Lower lobe of right lung (tissue), 2 donors: Measurements from ENCODE around the gene CAPS. TPM values are rescaled to one million over a fixed set of nuclear protein-coding genes. Genes with fewer than 3 reads are reported as not detected.

Experiments used
- ATAC-seq, 2 donors: fragments of 200-7000 bp; cut with Tn5 transposase; one replicate each; pipeline ENCODE4 v1.9.1; 2020 to 2022; ENCODE audit warnings: mild to moderate bottlenecking in 2 of 2, moderate library complexity in 2 of 2
- DNase-seq: peaks from one replicate; pipeline ENCODE4 v3.0.0-alpha.2; 2020
- H3K27ac ChIP-seq: fragments of 200-600 bp; one replicate; pipeline ENCODE4 v1.8.0; 2022
- H3K27me3 ChIP-seq: fragments of 200-600 bp; one replicate; pipeline ENCODE4 v1.8.0; 2022; ENCODE audit warnings: low read depth
- H3K36me3 ChIP-seq: fragments of 200-600 bp; one replicate; pipeline ENCODE4 v1.8.0; 2022; ENCODE audit warnings: mild to moderate bottlenecking
- H3K4me1 ChIP-seq: fragments of 200-600 bp; one replicate; pipeline ENCODE4 v1.8.0; 2022
- H3K4me3 ChIP-seq: fragments of 200-600 bp; one replicate; pipeline ENCODE4 v1.8.0; 2022; ENCODE audit warnings: mild to moderate bottlenecking
- H3K9me3 ChIP-seq: fragments of 200-600 bp; one replicate; pipeline ENCODE4 v1.8.0; 2022
- intact Hi-C: fragments of 100-400 bp; cut with DNase I; formaldehyde crosslinking; loops from one replicate; pipeline ENCODE4 v1.11.0; 2022
- total RNA-seq: library from RNA; stranded (reverse); fragmentation: NEBNext Ultra II Directional; extraction: Animal tissue kit (Norgen Biotek cat#: 25700); gene quantifications from one replicate; pipeline ENCODE4 v1.2.1, GENCODE V29; 2021
- TF ChIP-seq, protein P1 (sequence below): fragments of 200-600 bp; IDR thresholded peaks from one replicate; pipeline ENCODE4 v1.8.0; 2022; ENCODE audit warnings: antibody characterized with exemption, mild to moderate bottlenecking
- donor health status: DM: no; HTN: yes; CAD: no; lungs with severe emphysema.

Gene CAPS
- total RNA-seq, 1 donor from 2014 or later = 76.7 TPM

DNA sequence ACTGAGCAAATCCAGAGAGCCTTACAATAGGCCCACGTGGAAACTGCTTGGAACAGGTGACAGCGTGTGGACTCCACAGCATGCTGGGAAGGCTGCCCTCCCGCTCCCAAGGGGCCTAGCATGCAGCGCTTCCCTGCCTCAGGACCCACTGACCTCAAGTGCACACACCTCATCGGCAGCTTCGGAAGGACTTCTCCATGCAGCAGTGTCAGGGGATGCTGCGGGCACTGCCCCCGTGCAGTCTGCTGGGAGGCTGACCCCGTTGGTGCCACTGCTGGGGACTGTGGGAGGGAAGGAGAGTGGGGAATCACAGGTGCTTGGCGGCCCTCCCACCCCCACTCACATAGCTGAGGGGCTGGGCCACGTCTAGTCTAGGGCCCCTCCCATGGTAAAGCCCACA, 17.2 kb downstream of the CAPS start:
- Histone ChIP-seq H3K36me3 (peaks cover 98% of the 10 kb centered on the region), H3K27me3 (no peaks in the 10 kb centered on the region), H3K27ac (no peak overlapping the region), H3K4me3 (no peak overlapping the region), H3K9me3 (no peaks in the 10 kb centered on the region), H3K4me1 (peaks cover 36% of the 10 kb centered on the region)
- intact Hi-C loops = no loop called here
- TF ChIP-seq, protein P1, sequence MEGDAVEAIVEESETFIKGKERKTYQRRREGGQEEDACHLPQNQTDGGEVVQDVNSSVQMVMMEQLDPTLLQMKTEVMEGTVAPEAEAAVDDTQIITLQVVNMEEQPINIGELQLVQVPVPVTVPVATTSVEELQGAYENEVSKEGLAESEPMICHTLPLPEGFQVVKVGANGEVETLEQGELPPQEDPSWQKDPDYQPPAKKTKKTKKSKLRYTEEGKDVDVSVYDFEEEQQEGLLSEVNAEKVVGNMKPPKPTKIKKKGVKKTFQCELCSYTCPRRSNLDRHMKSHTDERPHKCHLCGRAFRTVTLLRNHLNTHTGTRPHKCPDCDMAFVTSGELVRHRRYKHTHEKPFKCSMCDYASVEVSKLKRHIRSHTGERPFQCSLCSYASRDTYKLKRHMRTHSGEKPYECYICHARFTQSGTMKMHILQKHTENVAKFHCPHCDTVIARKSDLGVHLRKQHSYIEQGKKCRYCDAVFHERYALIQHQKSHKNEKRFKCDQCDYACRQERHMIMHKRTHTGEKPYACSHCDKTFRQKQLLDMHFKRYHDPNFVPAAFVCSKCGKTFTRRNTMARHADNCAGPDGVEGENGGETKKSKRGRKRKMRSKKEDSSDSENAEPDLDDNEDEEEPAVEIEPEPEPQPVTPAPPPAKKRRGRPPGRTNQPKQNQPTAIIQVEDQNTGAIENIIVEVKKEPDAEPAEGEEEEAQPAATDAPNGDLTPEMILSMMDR = no peak
- ATAC-seq (no peak), DNase-seq (no peak)

DNA sequence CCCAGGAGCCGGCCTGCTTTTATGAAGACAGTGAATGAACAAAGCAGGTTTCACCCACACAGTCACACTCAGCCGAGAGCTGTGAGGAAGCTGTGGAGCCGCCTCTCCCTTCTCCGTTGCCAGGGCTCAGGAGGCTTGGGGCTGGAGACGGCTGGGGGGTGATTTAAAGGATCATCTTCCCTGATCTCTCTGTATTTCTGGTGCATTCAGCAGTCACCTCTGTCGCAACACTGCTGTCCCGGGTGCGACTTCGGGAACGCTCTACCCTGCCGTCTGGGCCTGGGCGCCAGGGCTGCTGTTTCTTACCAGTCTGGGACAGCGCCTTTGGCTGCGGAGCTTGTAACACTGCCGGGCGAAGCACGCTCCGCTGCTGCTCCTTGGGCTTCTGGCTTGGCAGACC, 18.1 kb downstream of the CAPS start:
- no peaks in the 10 kb centered on the region for H3K9me3 ChIP-seq
- no peak overlapping the region for H3K27ac ChIP-seq
- peaks cover 95% of the 10 kb centered on the region for H3K36me3 ChIP-seq
- no peak overlapping the region for H3K4me3 ChIP-seq
- DNase-seq (no peak), ATAC-seq (peak in 1 of 2 donors; percentile 29)
- TF ChIP-seq, protein P1 = no peak
- H3K4me1 ChIP-seq = peaks cover 28% of the 10 kb centered on the region
- intact Hi-C loops = no loop called here
- no peaks in the 10 kb centered on the region for H3K27me3 ChIP-seq

DNA sequence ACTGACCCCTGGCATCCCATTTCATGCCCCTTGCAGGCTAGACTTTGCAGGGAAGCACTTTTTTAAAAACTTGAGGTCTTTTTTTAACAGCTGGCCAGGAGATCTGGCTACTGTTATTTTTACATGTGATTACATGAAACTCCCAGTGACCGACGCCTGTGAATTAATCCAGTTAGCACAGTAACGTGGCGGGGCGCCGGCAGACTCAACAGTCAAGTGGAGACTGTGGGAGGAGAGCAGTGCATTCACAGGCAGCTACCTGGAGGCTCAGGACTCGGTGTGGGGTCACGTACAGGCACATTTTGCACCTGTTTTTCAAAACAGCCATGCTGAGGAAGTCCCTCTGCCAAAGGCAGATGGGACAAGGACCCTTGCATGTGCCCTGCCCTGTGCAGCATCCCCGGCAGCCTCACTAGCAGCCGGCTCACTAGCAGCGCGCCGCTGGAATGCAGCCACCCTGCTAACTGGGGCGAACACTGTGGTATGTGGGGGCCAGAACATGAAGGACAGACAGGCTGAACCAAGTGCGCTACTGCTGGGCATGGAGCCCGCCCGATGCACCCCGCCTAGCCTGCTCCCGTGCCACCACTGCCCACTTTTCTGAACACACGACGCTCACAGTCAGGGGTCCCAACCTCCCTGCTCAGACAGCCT, 18.7 kb downstream of the CAPS start:
- Histone ChIP-seq H3K36me3 (peaks cover 95% of the 10 kb centered on the region), H3K4me3 (no peak overlapping the region), H3K27me3 (no peaks in the 10 kb centered on the region), H3K4me1 (peaks cover 25% of the 10 kb centered on the region), H3K9me3 (no peaks in the 10 kb centered on the region), H3K27ac (no peak overlapping the region)
- ATAC-seq (no peak), DNase-seq (no peak)
- intact Hi-C loops = no loop called here
- TF ChIP-seq, protein P1 = no peak

DNA sequence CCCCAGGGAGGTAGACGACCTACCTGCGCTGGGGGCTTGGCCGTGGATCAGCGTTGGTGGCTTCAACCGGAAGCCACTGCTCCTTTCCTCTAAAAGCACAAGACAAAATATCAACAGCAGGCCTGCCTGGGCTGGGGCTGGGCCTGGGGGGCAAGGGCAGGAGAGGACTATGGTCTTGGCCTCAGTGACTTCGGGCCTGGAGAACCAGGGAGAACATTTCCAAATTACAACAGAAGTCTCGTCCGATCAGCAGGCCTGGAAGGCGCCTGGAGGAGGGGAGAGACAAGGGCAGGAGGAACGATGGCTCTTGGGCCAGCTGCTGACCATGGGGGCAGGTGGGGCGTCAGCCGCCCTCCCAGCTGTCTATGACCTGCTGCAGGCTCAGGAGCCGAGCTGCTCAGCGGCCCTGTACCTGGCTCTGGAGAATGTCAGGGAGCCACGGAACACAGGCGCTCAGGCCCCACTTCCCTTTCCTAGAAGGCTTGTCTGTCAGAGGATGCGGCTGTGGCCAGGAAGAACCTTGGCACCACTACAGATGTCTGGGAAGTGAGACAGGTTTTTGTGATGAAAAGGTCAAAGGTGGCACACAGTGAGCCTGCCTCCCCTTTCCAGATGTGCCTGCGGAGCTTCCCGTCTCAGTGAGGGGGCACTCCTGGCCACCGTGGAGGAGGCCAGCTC, 19.5 kb downstream of the CAPS start:
- Histone ChIP-seq H3K36me3 (peaks cover 95% of the 10 kb centered on the region), H3K4me1 (peaks cover 25% of the 10 kb centered on the region), H3K27ac (no peak overlapping the region), H3K9me3 (no peaks in the 10 kb centered on the region), H3K4me3 (no peak overlapping the region), H3K27me3 (no peaks in the 10 kb centered on the region)
- ATAC-seq = no peak
- TF ChIP-seq, protein P1 = no peak
- no peak for DNase-seq
- intact Hi-C loops = no loop called here

DNA sequence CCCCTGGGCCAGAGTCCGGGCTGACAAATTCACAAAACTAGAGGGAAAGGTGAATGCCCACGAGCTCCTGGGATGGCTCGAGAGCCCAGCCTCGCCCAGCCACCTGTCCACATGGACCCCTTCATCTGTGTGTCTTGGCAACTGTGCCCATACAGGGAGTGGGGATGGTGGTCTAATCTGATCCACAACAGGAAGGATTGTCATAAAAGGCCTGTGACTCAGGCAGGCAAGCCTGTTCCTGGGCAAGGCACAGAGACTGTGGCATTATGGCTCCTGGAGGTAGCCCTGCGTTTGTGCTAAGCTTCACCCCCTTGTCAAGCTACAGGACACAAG, 20.0 kb downstream of the CAPS start:
- no peak for DNase-seq
- TF ChIP-seq, protein P1 = no peak
- Histone ChIP-seq H3K4me3 (no peak overlapping the region), H3K9me3 (no peaks in the 10 kb centered on the region), H3K27ac (peak overlapping the region; percentile 15), H3K4me1 (peaks cover 25% of the 10 kb centered on the region), H3K36me3 (peaks cover 95% of the 10 kb centered on the region), H3K27me3 (no peaks in the 10 kb centered on the region)
- ATAC-seq = no peak
- intact Hi-C loops = no loop called here
